Measurements from ENCODE around the gene ZBTB18.

Gene ZBTB18

DNA sequence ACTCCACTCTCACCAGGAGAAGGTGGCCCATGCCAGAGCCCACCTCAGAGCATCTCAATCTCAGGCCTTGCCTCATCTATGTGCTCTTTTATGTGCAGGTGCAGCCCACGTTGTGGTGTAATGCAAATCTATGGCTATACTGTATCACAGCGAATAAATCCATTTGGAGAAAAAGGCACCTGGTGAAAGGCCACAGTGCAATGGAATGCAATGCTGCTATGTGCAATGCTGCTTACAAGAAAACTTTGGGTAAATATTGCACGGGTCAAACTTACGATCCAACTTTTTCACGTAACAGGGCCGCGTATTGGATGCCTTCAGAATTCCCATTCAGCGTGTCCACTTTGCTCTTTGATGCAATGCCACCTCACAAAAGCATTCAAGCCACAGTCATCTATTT, 13.5 kb downstream of the ZBTB18 start:
- DNase-seq (ENCODE audit: low read depth): no peak
- no peak overlapping the region for H3K4me3 ChIP-seq (ENCODE audit: low read length)
- TF ChIP-seq, protein P1, sequence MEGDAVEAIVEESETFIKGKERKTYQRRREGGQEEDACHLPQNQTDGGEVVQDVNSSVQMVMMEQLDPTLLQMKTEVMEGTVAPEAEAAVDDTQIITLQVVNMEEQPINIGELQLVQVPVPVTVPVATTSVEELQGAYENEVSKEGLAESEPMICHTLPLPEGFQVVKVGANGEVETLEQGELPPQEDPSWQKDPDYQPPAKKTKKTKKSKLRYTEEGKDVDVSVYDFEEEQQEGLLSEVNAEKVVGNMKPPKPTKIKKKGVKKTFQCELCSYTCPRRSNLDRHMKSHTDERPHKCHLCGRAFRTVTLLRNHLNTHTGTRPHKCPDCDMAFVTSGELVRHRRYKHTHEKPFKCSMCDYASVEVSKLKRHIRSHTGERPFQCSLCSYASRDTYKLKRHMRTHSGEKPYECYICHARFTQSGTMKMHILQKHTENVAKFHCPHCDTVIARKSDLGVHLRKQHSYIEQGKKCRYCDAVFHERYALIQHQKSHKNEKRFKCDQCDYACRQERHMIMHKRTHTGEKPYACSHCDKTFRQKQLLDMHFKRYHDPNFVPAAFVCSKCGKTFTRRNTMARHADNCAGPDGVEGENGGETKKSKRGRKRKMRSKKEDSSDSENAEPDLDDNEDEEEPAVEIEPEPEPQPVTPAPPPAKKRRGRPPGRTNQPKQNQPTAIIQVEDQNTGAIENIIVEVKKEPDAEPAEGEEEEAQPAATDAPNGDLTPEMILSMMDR (conservative IDR thresholded peaks at IDR 0.05; ENCODE audit: low read depth, low read length): no peak

DNA sequence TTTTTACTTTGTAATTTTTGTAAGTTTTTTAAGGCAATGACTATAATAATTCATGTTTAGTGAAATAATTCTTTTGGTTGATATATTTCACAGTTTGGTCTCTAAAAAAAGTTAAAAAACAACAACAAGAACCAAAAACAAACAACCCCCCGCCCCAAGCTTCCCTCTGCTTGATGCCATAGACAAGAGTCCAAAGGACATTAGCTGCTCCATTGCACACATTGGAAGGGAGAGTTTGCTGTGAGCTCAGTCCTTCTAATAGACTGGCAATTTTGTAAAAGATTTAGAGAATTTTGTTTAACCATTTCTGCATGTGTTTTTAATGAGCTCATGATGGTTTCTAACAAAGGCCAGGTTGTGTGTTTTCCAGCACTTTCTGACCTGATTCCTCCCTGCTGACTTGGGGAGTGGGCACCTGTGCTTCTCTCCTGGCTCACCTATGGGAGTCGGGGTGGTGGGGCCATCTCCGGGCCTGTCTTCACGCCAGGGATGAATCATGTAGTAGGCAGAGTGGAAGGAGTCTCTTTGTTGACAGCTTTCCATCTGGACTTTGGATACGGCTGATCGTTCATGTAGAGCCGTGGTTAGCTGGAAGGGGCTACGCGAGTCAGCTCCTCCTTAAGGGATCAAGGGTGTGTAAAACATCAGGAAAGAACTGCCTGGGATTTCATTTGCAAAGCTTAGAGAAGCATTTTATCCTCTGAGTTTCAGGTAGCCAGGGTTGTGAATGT, 14.1 kb downstream of the ZBTB18 start:
- TF ChIP-seq, protein P1 (conservative IDR thresholded peaks at IDR 0.05; ENCODE audit: low read depth, low read length): no peak
- no peak for DNase-seq (ENCODE audit: low read depth)
- H3K4me3 ChIP-seq (ENCODE audit: low read length): no peak overlapping the region

DNA sequence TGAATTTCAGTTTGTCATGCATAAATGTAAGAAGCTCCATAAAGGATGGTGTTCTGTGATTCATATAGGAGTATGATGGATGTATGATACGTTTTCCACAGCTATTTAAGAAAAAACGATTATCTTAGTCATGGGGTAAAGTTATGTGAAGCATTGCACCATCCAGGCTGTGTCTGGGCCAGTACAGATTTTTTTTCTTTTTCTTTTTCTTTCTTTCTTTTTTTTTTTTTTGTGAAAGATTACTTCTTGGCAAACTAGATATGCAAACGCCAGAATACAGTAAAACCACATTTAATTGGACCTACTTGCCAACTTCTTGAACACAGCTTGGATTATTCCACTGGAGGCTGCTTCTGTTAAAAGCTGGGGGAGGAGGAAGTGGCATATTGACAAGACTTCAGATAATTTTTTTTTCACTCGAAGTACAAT, 14.9 kb downstream of the ZBTB18 start:
- H3K4me3 ChIP-seq (ENCODE audit: low read length): no peak overlapping the region
- DNase-seq (ENCODE audit: low read depth): peak; percentile 90
- TF ChIP-seq, protein P1 (conservative IDR thresholded peaks at IDR 0.05; ENCODE audit: low read depth, low read length): no peak

DNA sequence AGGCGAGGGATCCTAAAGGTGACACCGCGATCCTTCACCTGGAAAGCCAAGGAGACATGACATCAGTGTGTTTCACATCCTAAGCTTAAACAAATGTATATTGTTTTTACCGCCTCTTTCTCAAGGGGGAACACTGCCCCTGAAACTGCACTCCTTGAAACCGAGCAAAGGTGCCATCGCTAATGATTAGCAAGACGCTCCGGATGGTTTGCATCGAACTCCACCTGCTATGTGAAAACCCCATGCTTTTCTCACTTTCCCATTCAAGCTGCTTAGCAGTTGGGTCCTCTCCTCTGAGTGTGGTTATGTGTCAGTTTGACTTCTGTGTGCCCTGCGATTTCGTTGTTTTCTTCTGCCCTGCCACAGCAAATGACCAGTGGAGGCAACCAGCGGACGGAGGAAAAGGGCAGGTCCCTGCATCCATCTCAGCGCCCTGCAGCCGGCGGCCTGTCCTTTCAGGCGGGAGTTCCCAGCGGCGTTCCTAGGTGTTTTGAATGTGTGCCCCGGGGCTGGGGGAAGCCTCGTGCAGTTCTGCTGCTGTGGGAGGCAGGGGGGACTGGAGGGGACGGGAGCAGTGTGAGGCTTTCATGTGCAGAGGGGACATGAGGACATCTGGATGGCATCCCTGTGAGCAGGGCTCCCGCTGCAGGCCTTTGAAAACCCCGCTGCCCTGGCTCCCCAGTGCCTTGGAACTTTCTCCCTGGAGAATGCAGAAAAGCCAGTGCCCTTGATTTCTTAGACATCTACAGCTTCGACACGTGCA, 16.1 kb downstream of the ZBTB18 start:
- no peak overlapping the region for H3K4me3 ChIP-seq (ENCODE audit: low read length)
- no peak for DNase-seq (ENCODE audit: low read depth)
- TF ChIP-seq, protein P1 (conservative IDR thresholded peaks at IDR 0.05; ENCODE audit: low read depth, low read length): no peak

DNA sequence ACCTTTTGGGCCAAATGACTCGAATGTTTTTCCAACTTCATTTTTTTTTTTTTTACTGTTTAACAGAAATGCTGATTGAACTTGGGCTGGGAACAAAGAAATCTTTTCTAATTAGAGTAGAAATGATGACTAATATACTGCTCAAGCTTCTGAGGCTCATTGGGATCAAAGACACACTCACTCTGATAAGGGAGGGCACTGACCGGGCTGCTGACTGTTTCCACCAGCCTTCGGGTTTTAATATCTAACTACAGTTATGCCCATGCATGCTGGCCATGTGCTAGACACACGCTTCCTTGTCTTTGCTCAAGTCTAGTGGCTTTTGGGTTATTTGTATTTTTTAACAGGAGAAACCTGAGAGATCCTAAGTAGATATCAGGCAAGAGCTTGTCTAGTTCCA, 16.8 kb downstream of the ZBTB18 start:
- TF ChIP-seq, protein P1 (conservative IDR thresholded peaks at IDR 0.05; ENCODE audit: low read depth, low read length): no peak
- H3K4me3 ChIP-seq (ENCODE audit: low read length): no peak overlapping the region
- peak; percentile 72 for DNase-seq (ENCODE audit: low read depth)

DNA sequence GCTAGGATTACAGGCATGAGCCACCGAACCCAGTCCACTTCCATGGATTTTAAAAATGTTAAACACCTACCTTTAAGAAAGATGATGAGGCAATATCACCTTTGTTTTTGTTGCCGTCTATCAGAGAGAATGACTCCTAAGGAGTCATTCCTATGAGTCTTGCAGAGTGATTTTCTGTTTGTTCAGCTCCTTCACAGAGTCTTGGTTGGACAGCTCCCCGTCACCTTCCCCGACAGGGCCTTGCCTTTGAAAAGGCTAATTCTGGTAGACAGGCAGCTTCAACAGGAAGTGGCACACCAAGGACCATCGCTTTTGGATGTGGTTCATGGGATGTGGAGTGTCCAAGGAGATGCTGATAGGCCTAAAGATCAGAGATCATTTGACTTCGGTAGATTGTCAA, 17.5 kb downstream of the ZBTB18 start:
- no peak for DNase-seq (ENCODE audit: low read depth)
- no peak overlapping the region for H3K4me3 ChIP-seq (ENCODE audit: low read length)
- TF ChIP-seq, protein P1 (conservative IDR thresholded peaks at IDR 0.05; ENCODE audit: low read depth, low read length): no peak
